BLaER1 (cell line): ENCODE measurements around the gene FGF12.

Source experiments
- H3K27ac ChIP-seq: shearing (Covaris generic); formaldehyde crosslinking; 2 replicates; pipeline ENCODE4 v1.8.1; 2022
- H3K27me3 ChIP-seq: shearing (Covaris generic); formaldehyde crosslinking; 2 replicates; pipeline ENCODE4 v1.8.1; 2022
- H3K36me3 ChIP-seq: shearing (Covaris generic); formaldehyde crosslinking; 2 replicates; pipeline ENCODE4 v1.8.1; 2022
- H3K4me1 ChIP-seq: shearing (Covaris generic); formaldehyde crosslinking; 2 replicates; pipeline ENCODE4 v1.8.1; 2022
- H3K4me2 ChIP-seq: shearing (Covaris generic); formaldehyde crosslinking; 2 replicates; pipeline ENCODE4 v1.8.1; 2022
- H3K4me3 ChIP-seq: shearing (Covaris generic); formaldehyde crosslinking; 2 replicates; pipeline ENCODE4 v1.8.1; 2022
- H3K9ac ChIP-seq: shearing (Covaris generic); formaldehyde crosslinking; 2 replicates; pipeline ENCODE4 v1.8.1; 2022
- H3K9me3 ChIP-seq: shearing (Covaris generic); formaldehyde crosslinking; 2 replicates; pipeline ENCODE4 v1.8.1; 2022
- H4K20me1 ChIP-seq: shearing (Covaris generic); formaldehyde crosslinking; 2 replicates; pipeline ENCODE4 v1.8.1; 2022
- Cebpa-rat ChIP-seq: shearing (Covaris generic); IDR thresholded peaks from 2 replicates; pipeline ENCODE4 v1.8.1; 2022

The FGF12 gene

GRCh38 chr3:192408007-192408646 is 319.2 kb downstream of the FGF12 start:
- H3K27ac ChIP-seq = no peak overlapping the region
- no peaks in the 10 kb centered on the region for H3K4me1 ChIP-seq
- H3K9me3 ChIP-seq = peaks cover 27% of the 10 kb centered on the region
- no peak for TF ChIP-seq Cebpa-rat
- H4K20me1 ChIP-seq = no peaks in the 10 kb centered on the region
- no peak overlapping the region for H3K9ac ChIP-seq
- no peaks in the 10 kb centered on the region for H3K27me3 ChIP-seq
- H3K4me3 ChIP-seq = no peak overlapping the region
- no peak overlapping the region for H3K4me2 ChIP-seq
- no peaks in the 10 kb centered on the region for H3K36me3 ChIP-seq

DNA sequence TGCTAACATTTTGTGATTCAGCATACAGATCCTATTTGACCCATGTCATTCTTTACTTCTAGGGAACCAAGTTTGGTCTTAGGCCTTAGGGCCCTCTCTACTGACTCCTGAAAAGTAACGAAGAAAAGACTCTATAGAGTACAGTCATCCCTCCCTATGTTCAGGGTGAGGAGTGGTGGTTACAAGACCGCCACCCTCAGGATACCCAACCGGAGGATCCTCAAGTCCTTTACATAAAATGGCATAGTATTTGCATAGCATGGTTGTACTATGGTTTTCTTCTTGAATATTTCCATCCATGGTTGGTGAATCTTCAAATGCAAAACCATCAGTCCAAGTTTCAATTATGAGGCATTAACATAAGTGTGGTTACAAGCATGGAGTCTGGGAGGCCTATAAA is 327.6 kb downstream of the FGF12 start:
- Histone ChIP-seq H3K4me2 (no peak overlapping the region), H3K27me3 (no peaks in the 10 kb centered on the region), H3K4me3 (no peak overlapping the region), H3K36me3 (no peaks in the 10 kb centered on the region), H3K9me3 (no peaks in the 10 kb centered on the region), H3K9ac (no peak overlapping the region), H3K4me1 (no peaks in the 10 kb centered on the region), H4K20me1 (no peaks in the 10 kb centered on the region), H3K27ac (no peak overlapping the region)
- no peak for TF ChIP-seq Cebpa-rat

DNA sequence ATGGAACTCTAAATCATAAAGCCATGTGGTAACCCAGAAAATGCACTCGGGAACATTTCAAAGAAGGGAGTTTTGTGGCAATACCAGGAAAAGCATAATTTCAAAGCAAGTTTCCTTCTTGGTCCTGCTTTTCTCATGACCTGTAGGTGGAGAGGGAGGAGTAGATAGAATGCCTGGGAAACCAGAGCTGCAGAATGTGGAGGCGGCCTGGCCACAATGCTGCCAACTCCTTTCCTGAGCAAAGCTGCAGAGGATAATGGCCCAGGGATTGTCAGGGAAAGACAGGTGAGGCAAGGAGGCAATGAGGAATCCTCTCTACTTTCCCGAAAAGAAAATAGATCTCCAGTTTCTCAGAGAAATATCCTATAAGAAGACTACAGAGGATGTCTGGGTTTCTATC is 330.3 kb downstream of the FGF12 start:
- no peaks in the 10 kb centered on the region for H3K36me3 ChIP-seq
- TF ChIP-seq Cebpa-rat = no peak
- H3K9ac ChIP-seq = no peak overlapping the region
- no peaks in the 10 kb centered on the region for H3K27me3 ChIP-seq
- H3K27ac ChIP-seq = no peak overlapping the region
- no peaks in the 10 kb centered on the region for H3K4me1 ChIP-seq
- no peaks in the 10 kb centered on the region for H4K20me1 ChIP-seq
- no peak overlapping the region for H3K4me2 ChIP-seq
- no peaks in the 10 kb centered on the region for H3K9me3 ChIP-seq
- no peak overlapping the region for H3K4me3 ChIP-seq

DNA sequence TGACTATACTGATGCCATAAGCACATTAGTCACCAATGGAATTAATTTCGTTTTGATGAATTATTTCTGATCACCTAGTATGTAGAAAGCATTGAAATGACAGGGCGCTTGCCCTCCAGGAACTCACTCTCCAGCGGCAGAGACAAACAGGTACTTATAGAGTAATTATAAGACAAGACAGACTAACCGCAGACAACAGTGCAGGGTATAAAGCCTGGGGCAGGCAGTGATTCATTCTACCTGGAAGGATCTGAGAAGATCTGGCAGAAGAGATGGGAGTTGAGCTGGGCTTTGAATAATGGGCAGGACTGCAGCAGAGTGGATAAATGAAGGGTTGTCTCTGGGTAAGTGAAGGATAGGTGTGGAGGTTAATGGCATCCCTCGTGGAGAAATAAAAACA is 331.8 kb downstream of the FGF12 start:
- no peaks in the 10 kb centered on the region for H3K9me3 ChIP-seq
- H3K27me3 ChIP-seq = no peaks in the 10 kb centered on the region
- H3K4me3 ChIP-seq = no peak overlapping the region
- H3K9ac ChIP-seq = no peak overlapping the region
- H4K20me1 ChIP-seq = no peaks in the 10 kb centered on the region
- H3K36me3 ChIP-seq = no peaks in the 10 kb centered on the region
- no peaks in the 10 kb centered on the region for H3K4me1 ChIP-seq
- TF ChIP-seq Cebpa-rat = no peak
- no peak overlapping the region for H3K27ac ChIP-seq
- no peak overlapping the region for H3K4me2 ChIP-seq

DNA sequence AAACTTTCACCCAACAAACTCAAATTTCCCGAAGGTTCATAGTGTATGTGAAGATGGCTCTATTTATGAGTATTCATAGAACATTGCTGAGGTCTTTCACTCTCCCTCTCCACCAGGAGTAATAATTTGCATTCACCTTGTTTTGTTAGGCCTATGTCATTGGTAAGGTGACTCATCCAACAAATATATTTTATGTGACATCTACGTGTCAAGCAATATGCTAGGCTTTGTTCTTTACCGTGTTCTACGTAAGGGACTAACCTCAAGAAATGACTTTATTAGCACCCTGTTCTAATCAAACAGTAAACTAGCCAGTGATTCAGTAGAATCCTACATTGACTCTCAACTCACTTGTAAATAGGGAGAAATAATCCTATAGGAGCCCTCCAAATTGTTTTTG is 334.4 kb downstream of the FGF12 start:
- Histone ChIP-seq H3K27ac (no peak overlapping the region), H3K4me3 (no peak overlapping the region), H3K9me3 (no peaks in the 10 kb centered on the region), H3K36me3 (no peaks in the 10 kb centered on the region), H3K4me2 (no peak overlapping the region), H3K4me1 (no peaks in the 10 kb centered on the region), H4K20me1 (no peaks in the 10 kb centered on the region), H3K9ac (no peak overlapping the region), H3K27me3 (no peaks in the 10 kb centered on the region)
- TF ChIP-seq Cebpa-rat = no peak

GRCh38 chr3:192382861-192383260 is 344.5 kb downstream of the FGF12 start:
- Histone ChIP-seq H3K4me2 (peak overlapping the region; percentile 17; the same call in 1 of the 2 replicates), H3K4me3 (no peak overlapping the region), H3K4me1 (no peaks in the 10 kb centered on the region; the same call in 1 of the 2 replicates), H3K36me3 (no peaks in the 10 kb centered on the region), H3K27me3 (no peaks in the 10 kb centered on the region), H3K9ac (no peak overlapping the region), H3K9me3 (no peaks in the 10 kb centered on the region), H4K20me1 (no peaks in the 10 kb centered on the region), H3K27ac (no peak overlapping the region)
- no peak for TF ChIP-seq Cebpa-rat

- H3K4me3 ChIP-seq = no peak overlapping the region
- no peak for TF ChIP-seq Cebpa-rat
- H3K36me3 ChIP-seq = no peaks in the 10 kb centered on the region
- no peaks in the 10 kb centered on the region for H4K20me1 ChIP-seq
- no peak overlapping the region for H3K4me2 ChIP-seq
- H3K4me1 ChIP-seq = no peaks in the 10 kb centered on the region; the same call in 1 of the 2 replicates
- H3K9me3 ChIP-seq = no peaks in the 10 kb centered on the region
- H3K27ac ChIP-seq = no peak overlapping the region
- no peak overlapping the region for H3K9ac ChIP-seq
- no peaks in the 10 kb centered on the region for H3K27me3 ChIP-seq
Observed at GRCh38 chr3:192373586-192373985, 353.8 kb downstream of the FGF12 start.

DNA sequence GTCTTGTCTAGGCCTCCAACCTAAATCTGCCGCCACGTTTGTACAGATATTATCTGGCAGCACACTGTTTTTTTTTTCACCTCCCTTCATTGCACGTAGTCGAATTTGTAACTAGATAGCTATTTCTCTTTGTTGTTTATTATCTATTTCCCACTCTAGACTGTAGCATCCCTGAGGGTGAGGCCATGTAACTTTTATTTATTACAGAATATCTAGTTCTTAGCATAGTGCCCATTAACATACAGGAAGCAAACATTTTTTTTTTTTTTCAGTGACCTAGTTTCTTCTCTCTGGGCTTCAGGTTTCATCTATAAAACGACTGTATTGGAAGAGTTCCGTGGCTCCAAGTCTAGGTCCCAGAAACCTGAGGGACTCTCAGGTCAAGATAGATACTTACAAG is 354.3 kb downstream of the FGF12 start:
- Histone ChIP-seq H3K4me2 (no peak overlapping the region), H3K4me1 (no peaks in the 10 kb centered on the region; the same call in 1 of the 2 replicates), H3K4me3 (no peak overlapping the region), H3K27ac (no peak overlapping the region), H4K20me1 (no peaks in the 10 kb centered on the region), H3K27me3 (no peaks in the 10 kb centered on the region), H3K9me3 (no peaks in the 10 kb centered on the region), H3K36me3 (no peaks in the 10 kb centered on the region), H3K9ac (no peak overlapping the region)
- TF ChIP-seq Cebpa-rat = no peak

GRCh38 chr3:192372616-192373015 is 354.7 kb downstream of the FGF12 start:
- no peak overlapping the region for H3K4me3 ChIP-seq
- H3K36me3 ChIP-seq = no peaks in the 10 kb centered on the region
- no peak overlapping the region for H3K4me2 ChIP-seq
- no peaks in the 10 kb centered on the region for H4K20me1 ChIP-seq
- no peak for TF ChIP-seq Cebpa-rat
- no peaks in the 10 kb centered on the region; the same call in 1 of the 2 replicates for H3K4me1 ChIP-seq
- no peaks in the 10 kb centered on the region for H3K27me3 ChIP-seq
- no peak overlapping the region for H3K9ac ChIP-seq
- no peaks in the 10 kb centered on the region for H3K9me3 ChIP-seq
- H3K27ac ChIP-seq = no peak overlapping the region

DNA sequence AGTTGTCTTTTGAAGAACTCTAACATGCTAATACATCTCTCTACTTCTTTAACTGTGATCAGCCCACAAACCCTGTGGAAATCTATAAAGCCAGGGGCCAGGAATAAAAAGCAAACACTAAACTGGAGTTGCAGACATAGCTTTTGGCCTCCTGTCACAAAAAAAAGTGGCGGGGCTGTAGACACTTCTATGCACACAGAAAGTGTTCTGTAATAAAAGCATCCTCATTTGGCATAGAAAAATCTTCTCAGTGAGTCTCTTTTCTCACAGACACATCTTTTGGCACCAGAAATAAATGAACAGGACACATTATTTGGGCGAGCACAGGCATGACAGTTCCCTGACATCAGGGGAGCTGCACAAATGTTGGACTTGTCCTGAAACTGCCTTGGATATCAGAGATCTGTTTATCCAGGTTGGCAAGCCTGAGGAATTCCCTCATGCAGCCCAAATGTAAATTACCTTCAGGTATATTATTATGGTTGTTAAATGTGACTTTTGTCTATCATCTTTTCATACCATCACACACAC is 355.4 kb downstream of the FGF12 start:
- Histone ChIP-seq H4K20me1 (no peaks in the 10 kb centered on the region), H3K36me3 (no peaks in the 10 kb centered on the region), H3K27ac (no peak overlapping the region), H3K9ac (no peak overlapping the region), H3K4me1 (no peaks in the 10 kb centered on the region), H3K4me3 (no peak overlapping the region), H3K9me3 (no peaks in the 10 kb centered on the region), H3K27me3 (no peaks in the 10 kb centered on the region), H3K4me2 (no peak overlapping the region)
- no peak for TF ChIP-seq Cebpa-rat

- H3K27me3 ChIP-seq = no peaks in the 10 kb centered on the region
- H3K9ac ChIP-seq = no peak overlapping the region
- H3K27ac ChIP-seq = no peak overlapping the region
- no peaks in the 10 kb centered on the region for H4K20me1 ChIP-seq
- H3K4me1 ChIP-seq = no peaks in the 10 kb centered on the region
- H3K4me2 ChIP-seq = no peak overlapping the region
- no peak for TF ChIP-seq Cebpa-rat
- no peak overlapping the region for H3K4me3 ChIP-seq
- no peaks in the 10 kb centered on the region for H3K9me3 ChIP-seq
- H3K36me3 ChIP-seq = no peaks in the 10 kb centered on the region
Observed at GRCh38 chr3:192367616-192368015, 359.7 kb downstream of the FGF12 start.
